ENCODE data around the gene GDF7.

Gene GDF7

GRCh38 chr2:20643060-20643459 lies 23.9 kb upstream of the GDF7 start:
- DNase-seq (ENCODE audit: low read depth in 2 of 3, low spot score in 1 of 3), result no peak

GRCh38 chr2:20643826-20644225 lies 23.1 kb upstream of the GDF7 start:
- DNase-seq (ENCODE audit: low read depth in 2 of 3, low spot score in 1 of 3), result no peak

GRCh38 chr2:20645301-20645701 lies 21.6 kb upstream of the GDF7 start:
- no peak for DNase-seq (ENCODE audit: low read depth in 2 of 3, low spot score in 1 of 3)

GRCh38 chr2:20645761-20646160 lies 21.2 kb upstream of the GDF7 start:
- DNase-seq (ENCODE audit: low read depth in 2 of 3, low spot score in 1 of 3), result no peak

GRCh38 chr2:20646446-20646845 lies 20.5 kb upstream of the GDF7 start:
- DNase-seq (ENCODE audit: low read depth in 2 of 3, low spot score in 1 of 3), result no peak

- no peak for DNase-seq (ENCODE audit: low read depth in 2 of 3, low spot score in 1 of 3)
Measured at GRCh38 chr2:20647211-20647610, 19.7 kb upstream of the GDF7 start.

- no peak for DNase-seq (ENCODE audit: low read depth in 2 of 3, low spot score in 1 of 3)
Measured at GRCh38 chr2:20647738-20648137, 19.2 kb upstream of the GDF7 start.

GRCh38 chr2:20648206-20648605 lies 18.7 kb upstream of the GDF7 start:
- DNase-seq (ENCODE audit: low read depth in 2 of 3, low spot score in 1 of 3), result no peak

GRCh38 chr2:20648831-20649230 lies 18.1 kb upstream of the GDF7 start:
- no peak for DNase-seq (ENCODE audit: low read depth in 2 of 3, low spot score in 1 of 3)

GRCh38 chr2:20649576-20649975 lies 17.4 kb upstream of the GDF7 start:
- no peak for DNase-seq (ENCODE audit: low read depth in 2 of 3, low spot score in 1 of 3)

GRCh38 chr2:20649976-20650375 lies 17.0 kb upstream of the GDF7 start:
- DNase-seq (ENCODE audit: low read depth in 2 of 3, low spot score in 1 of 3), result no peak

GRCh38 chr2:20650393-20650876 lies 16.5 kb upstream of the GDF7 start:
- DNase-seq (ENCODE audit: low read depth in 2 of 3, low spot score in 1 of 3), result peak in 1 of 3 donors; percentile 13

- peak; percentile 70 to 82 (median 75) for DNase-seq (ENCODE audit: low read depth in 2 of 3, low spot score in 1 of 3)
Measured at GRCh38 chr2:20650877-20651730, 15.8 kb upstream of the GDF7 start, which contains the start of gene HS1BP3. HS1BP3 (minus strand) TSS chr2:20651098; CDS start chr2:20651063, 35 bp downstream.

- DNase-seq (ENCODE audit: low read depth in 2 of 3, low spot score in 1 of 3), result no peak
Measured at GRCh38 chr2:20651731-20652099, 15.2 kb upstream of the GDF7 start.

- no peak for DNase-seq (ENCODE audit: low read depth in 2 of 3, low spot score in 1 of 3)
Measured at GRCh38 chr2:20652141-20652540, 14.8 kb upstream of the GDF7 start.

GRCh38 chr2:20652673-20653575 lies 14.0 kb upstream of the GDF7 start:
- no peak for DNase-seq (ENCODE audit: low read depth in 2 of 3, low spot score in 1 of 3)

- DNase-seq (ENCODE audit: low read depth in 2 of 3, low spot score in 1 of 3), result no peak
Measured at GRCh38 chr2:20653695-20654534, 13.0 kb upstream of the GDF7 start.

GRCh38 chr2:20654535-20654813 lies 12.5 kb upstream of the GDF7 start:
- DNase-seq (ENCODE audit: low read depth in 2 of 3, low spot score in 1 of 3), result no peak

- no peak for DNase-seq (ENCODE audit: low read depth in 2 of 3, low spot score in 1 of 3)
Measured at GRCh38 chr2:20656561-20656960, 10.4 kb upstream of the GDF7 start.

- DNase-seq (ENCODE audit: low read depth in 2 of 3, low spot score in 1 of 3), result no peak
Measured at GRCh38 chr2:20657522-20658235, 9.3 kb upstream of the GDF7 start.
